ENCODE data around the gene GOLGA1. TPM values are rescaled to one million over a fixed set of nuclear protein-coding genes. Genes with fewer than 3 reads are reported as not detected.

The GOLGA1 gene
- polyA plus RNA-seq, result 15.3 and 23.1 TPM in 2 replicates
- polyA minus RNA-seq, result 28.2 and 31.1 TPM in 2 replicates

GRCh38 chr9:124940894-124941678, at the start of gene GOLGA1:
Gene GOLGA1, minus strand, starts transcription at chr9:124941083. Its CDS starts 2,372 bp downstream, at chr9:124938711.
- peak within 1 kb of the TSS; percentile 93 for H3K9ac ChIP-seq (ENCODE audit: low read length)
- H2AFZ ChIP-seq (ENCODE audit: low read depth, low read length), result peak within 1 kb of the TSS; percentile 97
- H3F3A ChIP-seq (ENCODE audit: insufficient read depth, low read length, poor library complexity, severe bottlenecking), result no peaks in the 10 kb centered on the region
- no peaks in the 10 kb centered on the region for H3K9me2 ChIP-seq (ENCODE audit: insufficient read depth, low read length)
- peak within 1 kb of the TSS; percentile 87 for H3K4me3 ChIP-seq (ENCODE audit: low read length)
- H3K4me2 ChIP-seq (ENCODE audit: low read length), result peak within 1 kb of the TSS; percentile 91
- no peaks in the 10 kb centered on the region for H3K9me3 ChIP-seq (ENCODE audit: low read length)
- peaks cover 5% of the 10 kb centered on the region for H3K79me2 ChIP-seq (replicated peaks; ENCODE audit: insufficient read depth, low read length)
- H3K36me3 ChIP-seq (ENCODE audit: insufficient read depth, low read length), result no peaks in the 10 kb centered on the region
- TF ChIP-seq POLR2AphosphoS5 (IDR thresholded peaks at IDR 0.05), result peak; percentile 99
- peak; percentile 29 for TF ChIP-seq TAF1 (IDR thresholded peaks at IDR 0.05; ENCODE audit: low read depth)
- TF ChIP-seq RAD21 (conservative IDR thresholded peaks at IDR 0.05), result peak; percentile 55
- peak; percentile 60 for TF ChIP-seq SMC3 (conservative IDR thresholded peaks at IDR 0.05; ENCODE audit: poor library complexity)
- TF ChIP-seq EZH2 (IDR thresholded peaks at IDR 0.05; ENCODE audit: borderline replicate concordance, insufficient read depth, low read length, poor library complexity, severe bottlenecking), result no peak
- no peak for TF ChIP-seq CTCF (IDR thresholded peaks at IDR 0.05; ENCODE audit: poor library complexity, severe bottlenecking)
- TF ChIP-seq MXI1 (conservative IDR thresholded peaks at IDR 0.05; ENCODE audit: poor library complexity, severe bottlenecking), result peak; percentile 81
- TF ChIP-seq, protein P1, sequence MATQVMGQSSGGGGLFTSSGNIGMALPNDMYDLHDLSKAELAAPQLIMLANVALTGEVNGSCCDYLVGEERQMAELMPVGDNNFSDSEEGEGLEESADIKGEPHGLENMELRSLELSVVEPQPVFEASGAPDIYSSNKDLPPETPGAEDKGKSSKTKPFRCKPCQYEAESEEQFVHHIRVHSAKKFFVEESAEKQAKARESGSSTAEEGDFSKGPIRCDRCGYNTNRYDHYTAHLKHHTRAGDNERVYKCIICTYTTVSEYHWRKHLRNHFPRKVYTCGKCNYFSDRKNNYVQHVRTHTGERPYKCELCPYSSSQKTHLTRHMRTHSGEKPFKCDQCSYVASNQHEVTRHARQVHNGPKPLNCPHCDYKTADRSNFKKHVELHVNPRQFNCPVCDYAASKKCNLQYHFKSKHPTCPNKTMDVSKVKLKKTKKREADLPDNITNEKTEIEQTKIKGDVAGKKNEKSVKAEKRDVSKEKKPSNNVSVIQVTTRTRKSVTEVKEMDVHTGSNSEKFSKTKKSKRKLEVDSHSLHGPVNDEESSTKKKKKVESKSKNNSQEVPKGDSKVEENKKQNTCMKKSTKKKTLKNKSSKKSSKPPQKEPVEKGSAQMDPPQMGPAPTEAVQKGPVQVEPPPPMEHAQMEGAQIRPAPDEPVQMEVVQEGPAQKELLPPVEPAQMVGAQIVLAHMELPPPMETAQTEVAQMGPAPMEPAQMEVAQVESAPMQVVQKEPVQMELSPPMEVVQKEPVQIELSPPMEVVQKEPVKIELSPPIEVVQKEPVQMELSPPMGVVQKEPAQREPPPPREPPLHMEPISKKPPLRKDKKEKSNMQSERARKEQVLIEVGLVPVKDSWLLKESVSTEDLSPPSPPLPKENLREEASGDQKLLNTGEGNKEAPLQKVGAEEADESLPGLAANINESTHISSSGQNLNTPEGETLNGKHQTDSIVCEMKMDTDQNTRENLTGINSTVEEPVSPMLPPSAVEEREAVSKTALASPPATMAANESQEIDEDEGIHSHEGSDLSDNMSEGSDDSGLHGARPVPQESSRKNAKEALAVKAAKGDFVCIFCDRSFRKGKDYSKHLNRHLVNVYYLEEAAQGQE (IDR thresholded peaks at IDR 0.05; ENCODE audit: borderline replicate concordance), result peak; percentile 73
- peak; percentile 69 for TF ChIP-seq EP300 (conservative IDR thresholded peaks at IDR 0.05; ENCODE audit: poor library complexity, severe bottlenecking)
- H3K27me3 ChIP-seq (ENCODE audit: insufficient read depth, low read depth, low read length), result no peaks in the 10 kb centered on the region
- peak within 1 kb of the TSS; percentile 89 for H3K27ac ChIP-seq (ENCODE audit: low read length)
- H4K20me1 ChIP-seq (ENCODE audit: insufficient read depth), result no peaks in the 10 kb centered on the region

GRCh38 chr9:124983698-124984097, 42.8 kb upstream of the GOLGA1 start:
- Histone ChIP-seq H3K4me3 (ENCODE audit: low read length) (no peak overlapping the region), H4K20me1 (ENCODE audit: insufficient read depth) (no peaks in the 10 kb centered on the region)
- TF ChIP-seq EZH2 (IDR thresholded peaks at IDR 0.05; ENCODE audit: borderline replicate concordance, insufficient read depth, low read length, poor library complexity, severe bottlenecking), result no peak
- no peak for TF ChIP-seq RAD21 (conservative IDR thresholded peaks at IDR 0.05)
- TF ChIP-seq SMC3 (conservative IDR thresholded peaks at IDR 0.05; ENCODE audit: poor library complexity), result no peak
- TF ChIP-seq CTCF (IDR thresholded peaks at IDR 0.05; ENCODE audit: poor library complexity, severe bottlenecking), result no peak
- TF ChIP-seq, protein P1 (IDR thresholded peaks at IDR 0.05; ENCODE audit: borderline replicate concordance), result no peak
- no peak for TF ChIP-seq POLR2AphosphoS5 (IDR thresholded peaks at IDR 0.05)
- TF ChIP-seq EP300 (conservative IDR thresholded peaks at IDR 0.05; ENCODE audit: poor library complexity, severe bottlenecking), result no peak
- no peak for TF ChIP-seq TAF1 (IDR thresholded peaks at IDR 0.05; ENCODE audit: low read depth)
- TF ChIP-seq MXI1 (conservative IDR thresholded peaks at IDR 0.05; ENCODE audit: poor library complexity, severe bottlenecking), result no peak

More at GRCh38 chr9:124983698-124984097, 42.8 kb upstream of the GOLGA1 start:
- no peaks in the 10 kb centered on the region for H3K9me3 ChIP-seq (ENCODE audit: low read length)
- H3K9ac ChIP-seq (ENCODE audit: low read length), result no peak overlapping the region
- H3K27ac ChIP-seq (ENCODE audit: low read length), result no peak overlapping the region
- H3K79me2 ChIP-seq (replicated peaks; ENCODE audit: insufficient read depth, low read length), result no peaks in the 10 kb centered on the region
- no peak overlapping the region for H2AFZ ChIP-seq (ENCODE audit: low read depth, low read length)
- no peaks in the 10 kb centered on the region for H3F3A ChIP-seq (ENCODE audit: insufficient read depth, low read length, poor library complexity, severe bottlenecking)
- no peaks in the 10 kb centered on the region for H3K27me3 ChIP-seq (ENCODE audit: insufficient read depth, low read depth, low read length)
- H3K4me2 ChIP-seq (ENCODE audit: low read length), result no peak overlapping the region
- no peaks in the 10 kb centered on the region for H3K9me2 ChIP-seq (ENCODE audit: insufficient read depth, low read length)
- H3K36me3 ChIP-seq (ENCODE audit: insufficient read depth, low read length), result peaks cover 12% of the 10 kb centered on the region
